ENCODE results near the gene RASL10B.

DNA sequence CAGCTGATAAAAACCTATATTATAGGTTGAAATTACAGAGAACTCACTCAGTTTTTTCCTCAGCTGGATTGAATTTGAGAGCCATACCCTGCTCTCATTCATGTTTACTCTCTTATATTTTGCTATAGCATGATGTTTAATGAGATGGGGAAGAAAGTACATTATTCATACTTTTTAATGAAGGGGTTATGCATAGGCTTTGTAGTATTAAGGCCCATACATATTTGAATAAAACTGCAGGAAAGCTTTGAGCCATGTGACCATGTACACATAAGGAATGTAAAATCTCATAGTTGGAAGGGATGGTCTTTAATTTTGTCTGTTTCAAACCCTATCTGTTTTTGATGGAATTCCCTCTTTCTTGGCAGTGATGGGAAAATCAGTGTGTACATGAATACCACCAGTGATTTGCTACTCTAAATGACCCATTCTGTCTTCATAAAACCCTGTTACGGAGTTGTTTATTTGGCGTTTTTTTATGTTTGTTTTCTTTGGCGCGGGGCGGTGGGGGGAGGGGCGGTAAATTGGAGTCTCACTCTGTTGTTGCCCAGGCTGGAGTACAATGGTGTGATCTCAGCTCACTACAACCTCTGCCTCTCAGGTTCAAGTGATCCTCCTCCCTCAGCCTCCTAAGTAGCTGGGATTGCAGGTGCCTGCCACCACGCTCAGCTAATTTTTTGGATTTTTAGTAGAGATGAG, 38.8 kb upstream of the RASL10B start:
- TF ChIP-seq, protein P1, sequence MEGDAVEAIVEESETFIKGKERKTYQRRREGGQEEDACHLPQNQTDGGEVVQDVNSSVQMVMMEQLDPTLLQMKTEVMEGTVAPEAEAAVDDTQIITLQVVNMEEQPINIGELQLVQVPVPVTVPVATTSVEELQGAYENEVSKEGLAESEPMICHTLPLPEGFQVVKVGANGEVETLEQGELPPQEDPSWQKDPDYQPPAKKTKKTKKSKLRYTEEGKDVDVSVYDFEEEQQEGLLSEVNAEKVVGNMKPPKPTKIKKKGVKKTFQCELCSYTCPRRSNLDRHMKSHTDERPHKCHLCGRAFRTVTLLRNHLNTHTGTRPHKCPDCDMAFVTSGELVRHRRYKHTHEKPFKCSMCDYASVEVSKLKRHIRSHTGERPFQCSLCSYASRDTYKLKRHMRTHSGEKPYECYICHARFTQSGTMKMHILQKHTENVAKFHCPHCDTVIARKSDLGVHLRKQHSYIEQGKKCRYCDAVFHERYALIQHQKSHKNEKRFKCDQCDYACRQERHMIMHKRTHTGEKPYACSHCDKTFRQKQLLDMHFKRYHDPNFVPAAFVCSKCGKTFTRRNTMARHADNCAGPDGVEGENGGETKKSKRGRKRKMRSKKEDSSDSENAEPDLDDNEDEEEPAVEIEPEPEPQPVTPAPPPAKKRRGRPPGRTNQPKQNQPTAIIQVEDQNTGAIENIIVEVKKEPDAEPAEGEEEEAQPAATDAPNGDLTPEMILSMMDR (IDR thresholded peaks at IDR 0.05; ENCODE audit: poor library complexity, severe bottlenecking): no peak
- TF ChIP-seq EZH2 (IDR thresholded peaks at IDR 0.05; ENCODE audit: borderline replicate concordance, insufficient read depth, low read length, poor library complexity, severe bottlenecking) (no peak), EP300 (conservative IDR thresholded peaks at IDR 0.05; ENCODE audit: poor library complexity, severe bottlenecking) (no peak), MXI1 (conservative IDR thresholded peaks at IDR 0.05; ENCODE audit: poor library complexity, severe bottlenecking) (no peak), SMC3 (conservative IDR thresholded peaks at IDR 0.05; ENCODE audit: poor library complexity) (no peak), TAF1 (IDR thresholded peaks at IDR 0.05; ENCODE audit: low read depth) (no peak), POLR2AphosphoS5 (IDR thresholded peaks at IDR 0.05) (no peak), RAD21 (conservative IDR thresholded peaks at IDR 0.05) (no peak)
- TF ChIP-seq, protein P2, sequence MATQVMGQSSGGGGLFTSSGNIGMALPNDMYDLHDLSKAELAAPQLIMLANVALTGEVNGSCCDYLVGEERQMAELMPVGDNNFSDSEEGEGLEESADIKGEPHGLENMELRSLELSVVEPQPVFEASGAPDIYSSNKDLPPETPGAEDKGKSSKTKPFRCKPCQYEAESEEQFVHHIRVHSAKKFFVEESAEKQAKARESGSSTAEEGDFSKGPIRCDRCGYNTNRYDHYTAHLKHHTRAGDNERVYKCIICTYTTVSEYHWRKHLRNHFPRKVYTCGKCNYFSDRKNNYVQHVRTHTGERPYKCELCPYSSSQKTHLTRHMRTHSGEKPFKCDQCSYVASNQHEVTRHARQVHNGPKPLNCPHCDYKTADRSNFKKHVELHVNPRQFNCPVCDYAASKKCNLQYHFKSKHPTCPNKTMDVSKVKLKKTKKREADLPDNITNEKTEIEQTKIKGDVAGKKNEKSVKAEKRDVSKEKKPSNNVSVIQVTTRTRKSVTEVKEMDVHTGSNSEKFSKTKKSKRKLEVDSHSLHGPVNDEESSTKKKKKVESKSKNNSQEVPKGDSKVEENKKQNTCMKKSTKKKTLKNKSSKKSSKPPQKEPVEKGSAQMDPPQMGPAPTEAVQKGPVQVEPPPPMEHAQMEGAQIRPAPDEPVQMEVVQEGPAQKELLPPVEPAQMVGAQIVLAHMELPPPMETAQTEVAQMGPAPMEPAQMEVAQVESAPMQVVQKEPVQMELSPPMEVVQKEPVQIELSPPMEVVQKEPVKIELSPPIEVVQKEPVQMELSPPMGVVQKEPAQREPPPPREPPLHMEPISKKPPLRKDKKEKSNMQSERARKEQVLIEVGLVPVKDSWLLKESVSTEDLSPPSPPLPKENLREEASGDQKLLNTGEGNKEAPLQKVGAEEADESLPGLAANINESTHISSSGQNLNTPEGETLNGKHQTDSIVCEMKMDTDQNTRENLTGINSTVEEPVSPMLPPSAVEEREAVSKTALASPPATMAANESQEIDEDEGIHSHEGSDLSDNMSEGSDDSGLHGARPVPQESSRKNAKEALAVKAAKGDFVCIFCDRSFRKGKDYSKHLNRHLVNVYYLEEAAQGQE (IDR thresholded peaks at IDR 0.05; ENCODE audit: borderline replicate concordance): no peak

Data from neural cell (in vitro differentiated cells).